AG08395 (cell line): Measurements from ENCODE around the gene PDE2A.
A peak's percentile ranks its signal among the peaks of the same experiment; 100 is the strongest.

ENCODE experiments used
- DNase-seq: peaks from one replicate; pipeline ENCODE4 v3.0.0; 2012; ENCODE audit warnings: mixed read lengths, low spot score

The PDE2A gene

DNA sequence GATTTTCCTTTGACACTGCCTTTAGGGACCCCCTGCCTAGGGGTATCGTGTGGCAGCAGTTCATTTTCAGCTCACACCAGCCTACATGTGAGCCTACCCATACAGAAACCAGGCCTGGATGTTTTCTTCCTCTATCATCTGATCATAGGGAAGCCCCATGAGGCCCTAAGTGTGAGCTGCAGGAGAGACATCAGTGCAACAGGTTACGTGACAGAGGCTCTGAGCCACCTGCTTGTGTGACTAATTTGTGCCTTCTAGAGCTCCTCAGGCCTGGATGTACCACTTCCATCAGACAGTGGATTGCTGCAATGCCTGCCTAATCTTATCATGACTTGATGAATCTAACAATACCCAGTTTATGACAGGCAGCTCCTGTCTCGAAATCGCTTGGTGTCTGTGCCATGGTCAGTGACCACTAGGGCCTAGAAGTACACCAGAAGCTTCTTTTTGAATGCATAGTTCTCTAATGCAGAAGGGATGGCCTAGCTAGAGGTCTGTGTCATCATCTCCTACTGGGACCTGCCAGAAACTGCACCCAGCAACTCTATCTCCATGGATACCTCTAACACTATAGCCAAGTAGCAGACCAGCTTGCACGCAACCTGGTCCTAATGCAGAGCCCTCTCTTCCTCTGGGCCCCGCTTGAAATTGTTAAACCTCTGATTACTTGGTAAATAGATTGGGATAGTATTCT is 130.2 kb downstream of the PDE2A start:
- no peak for DNase-seq

DNA sequence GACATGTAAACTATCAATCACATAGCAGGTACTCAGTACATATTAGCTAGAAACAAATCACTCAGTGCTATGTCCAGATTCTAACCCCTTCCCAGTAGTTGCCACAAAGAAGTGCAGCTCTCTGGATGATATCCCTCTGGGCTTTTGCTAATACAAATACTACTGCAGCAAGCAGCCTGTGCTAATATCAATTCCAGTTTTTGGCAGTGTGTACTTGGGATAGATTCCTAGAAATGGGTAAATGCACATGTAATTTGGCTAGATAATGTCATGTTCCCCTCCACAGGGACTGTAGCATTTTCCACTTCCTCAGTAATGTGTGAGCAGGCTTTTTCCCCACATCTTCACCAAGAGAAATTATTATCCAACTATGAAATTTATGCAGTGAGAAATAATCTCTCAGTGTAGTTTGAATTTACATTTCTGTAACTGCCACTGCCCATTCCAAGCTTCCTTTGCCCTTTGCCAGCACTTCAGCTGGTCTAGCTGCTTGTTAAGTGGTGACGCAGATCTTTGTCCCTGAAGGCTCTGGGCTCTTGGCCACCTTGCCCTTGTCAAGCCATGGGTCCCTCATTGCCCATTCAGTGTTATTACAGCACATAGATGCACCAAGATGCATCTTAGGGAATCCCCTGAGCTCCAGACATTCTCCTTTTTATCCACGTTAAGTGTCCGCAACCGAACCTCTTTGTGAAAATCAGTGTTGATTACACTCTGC is 132.8 kb downstream of the PDE2A start:
- DNase-seq, result no peak

DNA sequence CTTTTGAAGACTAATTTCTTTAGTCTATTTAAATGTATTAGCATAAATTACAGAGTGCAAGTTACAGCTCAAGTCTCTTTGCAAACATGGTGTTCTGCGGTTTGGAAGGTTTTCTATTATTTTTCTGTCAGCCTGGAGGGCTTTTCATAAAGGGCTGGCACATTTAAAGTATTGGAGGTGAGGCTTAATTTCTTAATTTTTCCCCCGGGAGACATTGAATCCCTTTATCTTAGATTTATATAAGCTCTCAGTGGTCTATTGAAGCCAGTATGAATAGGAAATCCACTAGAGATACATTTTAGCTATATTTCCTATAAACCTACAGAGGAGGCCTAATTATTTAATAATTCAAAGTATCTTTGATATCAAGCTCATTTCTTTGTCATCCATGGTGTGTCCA is 137.2 kb downstream of the PDE2A start:
- no peak for DNase-seq

DNA sequence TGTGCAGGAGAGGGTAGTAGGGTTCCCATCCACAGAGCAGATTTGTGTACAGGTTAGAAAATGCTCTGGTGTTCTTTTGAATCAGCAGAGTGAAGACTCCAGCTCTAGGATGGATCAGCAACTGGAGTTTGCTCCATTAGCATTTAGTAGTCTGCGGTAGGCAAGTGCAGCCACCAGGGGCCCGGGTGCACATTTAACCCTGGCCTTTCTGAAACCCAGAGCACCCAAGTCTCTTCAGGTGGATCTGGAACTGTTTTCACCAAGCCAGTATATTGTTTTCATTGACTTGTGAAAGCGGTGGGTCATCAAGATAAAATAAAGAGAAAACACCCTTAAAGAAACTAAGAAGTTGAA is 139.1 kb downstream of the PDE2A start:
- DNase-seq, result no peak

DNA sequence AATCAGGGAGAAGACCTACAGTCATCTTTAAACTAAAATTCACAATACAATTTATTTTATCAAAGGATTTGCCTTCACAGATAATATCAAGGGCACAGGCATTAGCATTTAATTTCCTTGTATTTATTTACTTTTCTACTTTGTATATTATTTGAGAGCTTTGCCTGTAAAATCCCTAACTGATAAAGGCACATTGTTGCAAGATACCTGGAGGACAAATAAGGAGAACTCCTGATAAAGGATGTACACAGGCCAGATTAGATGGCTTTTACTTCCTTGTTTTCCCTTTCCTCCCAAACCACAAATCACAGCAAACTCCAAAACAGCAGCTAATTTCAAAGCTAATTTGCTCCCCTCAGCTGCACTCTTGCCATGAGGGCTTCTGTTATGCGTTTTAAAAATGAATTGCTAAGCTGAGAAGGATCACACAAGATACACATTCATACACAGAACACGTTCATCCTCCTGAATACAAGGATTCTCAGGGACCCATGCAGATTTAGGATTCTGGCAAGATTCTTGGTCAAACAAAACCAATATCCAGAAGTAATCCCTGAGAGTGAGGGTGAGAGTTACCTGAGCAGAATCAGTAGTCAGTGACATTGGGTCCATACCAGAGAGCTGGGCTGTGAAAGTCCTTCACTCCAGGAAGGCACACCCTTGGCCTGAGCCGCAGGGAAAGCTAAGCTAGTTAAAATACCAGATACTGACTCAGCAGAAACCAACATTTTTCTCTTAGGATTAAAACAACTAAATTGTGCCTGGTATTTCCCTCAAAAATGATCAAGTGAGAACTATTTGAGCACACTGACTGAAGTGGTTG is 139.6 kb downstream of the PDE2A start:
- DNase-seq, result peak; percentile 63

DNA sequence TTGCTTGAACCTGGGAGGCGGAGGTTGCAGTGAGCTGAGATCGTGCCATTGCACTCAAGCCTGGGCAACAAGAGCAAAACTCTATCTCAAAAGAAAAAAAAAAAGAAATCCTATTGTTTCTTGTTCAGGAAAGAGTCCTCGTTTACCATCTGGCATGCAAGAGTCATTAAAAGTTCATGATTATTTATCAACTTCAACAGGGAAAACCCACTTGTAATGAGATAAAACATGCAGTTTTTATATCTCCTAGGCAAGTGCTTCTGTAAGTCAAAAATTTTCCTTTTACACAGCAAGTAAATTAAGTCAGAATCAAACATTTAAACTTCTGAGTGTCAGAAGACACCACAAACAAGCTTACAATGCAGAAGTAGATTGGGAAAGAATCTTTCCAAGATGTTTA is 145.2 kb downstream of the PDE2A start:
- DNase-seq, result no peak

DNA sequence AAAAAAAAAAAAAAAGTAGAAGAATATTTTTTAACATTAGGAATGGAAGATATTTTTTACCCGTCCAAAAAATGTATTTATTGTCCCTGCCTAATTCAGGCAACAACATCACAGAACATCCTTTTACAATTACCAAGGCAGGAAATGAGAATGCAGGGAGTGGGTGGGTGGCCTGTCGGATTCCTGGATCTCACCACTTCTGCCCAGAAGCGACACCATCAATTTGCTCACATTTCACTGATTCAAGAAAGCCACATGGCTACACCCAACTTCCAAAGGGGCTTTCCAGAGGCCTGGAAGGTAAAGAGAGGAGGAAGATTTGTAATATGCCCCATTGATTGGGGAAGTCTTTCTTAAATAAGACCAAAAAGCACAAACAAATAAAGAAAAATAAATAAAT is 146.1 kb downstream of the PDE2A start:
- DNase-seq, result no peak
